CD4-positive, alpha-beta T cell (primary cell): Measurements from ENCODE around the gene ZC3H15. TPM values are rescaled to one million over a fixed set of nuclear protein-coding genes. Genes with fewer than 3 reads are reported as not detected.

Source experiments
- ATAC-seq: fragments of 200-7000 bp; cut with Tn5 transposase; one replicate; pipeline ENCODE4 v1.10.0; 2022; ENCODE audit warnings: mild to moderate bottlenecking; ENCODE audit not compliant: poor library complexity
- CTCF ChIA-PET: fragments of 350-600 bp; sonication (Branson Sonifier 250); formaldehyde crosslinking; loops from one replicate; lab custom pipeline; 2021; ENCODE audit warnings: antibody characterized with exemption, inconsistent platforms; lab: Charles Lee
- POLR2A ChIA-PET: fragments of 350-600 bp; sonication (Branson Sonifier 250); formaldehyde crosslinking; loops from one replicate; lab custom pipeline; 2021; ENCODE audit warnings: antibody characterized with exemption, inconsistent platforms; lab: Charles Lee
- DNase-seq, 14 experiments: peaks; one replicate each; pipeline ENCODE4 v3.0.0-alpha.2; 2013 to 2020; ENCODE audit warnings: mixed read lengths in 2 of 14
- H3K27ac ChIP-seq, 2 donors: one replicate each; pipeline versions ENCODE4 v1.5.1 to v1.7.0; 2013; ENCODE audit warnings: low read length in 2 of 2, low read depth in 1 of 2, mild to moderate bottlenecking in 1 of 2
- H3K27me3 ChIP-seq, 2 experiments: 1 replicate in 1 of 2; 2 replicates in 1 of 2; pipeline versions ENCODE4 v1.6.1 to v1.7.0; 2013; ENCODE audit warnings: low read length in 2 of 2, control low read depth in 1 of 2, mild to moderate bottlenecking in 1 of 2, moderate library complexity in 1 of 2; ENCODE audit not compliant: insufficient read depth in 2 of 2, control insufficient read depth in 1 of 2
- H3K36me3 ChIP-seq: one replicate; pipeline ENCODE4 v1.6.1; 2013; ENCODE audit warnings: low read length, control low read depth; ENCODE audit not compliant: insufficient read depth
- H3K4me1 ChIP-seq: one replicate; pipeline ENCODE4 v1.6.1; 2013; ENCODE audit warnings: low read length, control low read depth; ENCODE audit not compliant: insufficient read depth
- H3K4me3 ChIP-seq: one replicate; pipeline ENCODE4 v1.5.1; 2013; ENCODE audit warnings: mild to moderate bottlenecking, low read length, moderate library complexity
- H3K9me3 ChIP-seq, 2 experiments: 1 replicate in 1 of 2; 2 replicates in 1 of 2; pipeline versions ENCODE4 v1.6.1 to v1.7.0; 2013; ENCODE audit warnings: low read length in 2 of 2, mild to moderate bottlenecking in 2 of 2, control low read depth in 1 of 2, moderate library complexity in 1 of 2; ENCODE audit not compliant: control insufficient read depth in 1 of 2, insufficient read depth in 1 of 2
- H3K27ac Mint-ChIP-seq: one replicate; pipeline ENCODE4 v1.8.0; 2020; ENCODE audit warnings: mixed read lengths
- H3K27me3 Mint-ChIP-seq: one replicate; pipeline ENCODE4 v1.8.0; 2021; ENCODE audit warnings: mixed read lengths
- H3K36me3 Mint-ChIP-seq: one replicate; pipeline ENCODE4 v1.8.0; 2021; ENCODE audit warnings: low read depth, mixed read lengths
- H3K4me1 Mint-ChIP-seq: one replicate; pipeline ENCODE4 v1.8.0; 2021; ENCODE audit warnings: low read depth, mixed read lengths
- H3K4me3 Mint-ChIP-seq: one replicate; pipeline ENCODE4 v1.8.0; 2020; ENCODE audit warnings: mild to moderate bottlenecking, mixed read lengths
- H3K9me3 Mint-ChIP-seq: one replicate; pipeline ENCODE4 v1.8.0; 2020; ENCODE audit warnings: mixed read lengths
- intact Hi-C, 2 experiments: fragments of 100-400 bp; cut with DNase I in 1 of 2; cut with micrococcal nuclease in 1 of 2; formaldehyde crosslinking; loops; one replicate each; pipeline versions ENCODE4 v1.15.1 to v1.9.0; 2023 to 2025; cut with DNase I, micrococcal nuclease
- total RNA-seq, 174 experiments: library from RNA in 2 of 174; stranded (reverse) in 2 of 174; gene quantifications; one replicate each; pipeline ENCODE4 v1.2.3 and lab custom pipeline; 2021 to 2026
- TF ChIP-seq, protein P1 (sequence below): fragments of 200-600 bp; IDR thresholded peaks from one replicate; pipeline ENCODE4 v1.8.0; 2022; ENCODE audit warnings: antibody characterized with exemption, mild to moderate bottlenecking

The ZC3H15 gene
- total RNA-seq, 2 experiments from 2014 or later, result 124 to 140 TPM

DNA sequence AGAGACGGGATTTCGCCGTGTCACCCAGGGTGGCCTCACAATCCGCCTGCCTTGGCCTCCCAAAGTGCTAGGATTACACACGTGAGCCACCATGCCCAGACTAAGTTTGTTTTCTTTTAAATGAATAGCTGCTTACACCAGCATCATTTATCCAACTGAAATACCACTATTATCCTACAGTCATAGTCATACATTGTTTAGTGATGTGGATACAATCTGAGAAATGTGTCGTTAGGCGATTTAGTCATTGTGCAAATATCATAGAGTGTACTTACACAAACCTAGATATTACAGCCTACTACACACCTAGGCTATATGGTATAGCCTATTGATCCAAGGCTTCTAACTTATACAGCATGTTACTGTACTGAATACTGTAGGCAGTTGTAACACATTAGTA is 10.3 kb downstream of the ZC3H15 start:
- no peaks in the 10 kb centered on the region for H3K9me3 ChIP-seq
- peaks cover 5% of the 10 kb centered on the region for H3K4me1 ChIP-seq
- H3K9me3 Mint-ChIP-seq, result no peaks in the 10 kb centered on the region
- ChIA-PET CTCF (no interaction called here), POLR2A (no interaction called here)
- no peaks in the 10 kb centered on the region for H3K27me3 ChIP-seq
- no peak overlapping the region for H3K4me3 ChIP-seq
- intact Hi-C loops, result no loop called here
- DNase-seq, result no peak
- H3K27ac ChIP-seq, result no peak overlapping the region
- ATAC-seq, result no peak
- no peak overlapping the region for H3K27ac Mint-ChIP-seq
- H3K4me3 Mint-ChIP-seq, result no peak overlapping the region
- TF ChIP-seq, protein P1, sequence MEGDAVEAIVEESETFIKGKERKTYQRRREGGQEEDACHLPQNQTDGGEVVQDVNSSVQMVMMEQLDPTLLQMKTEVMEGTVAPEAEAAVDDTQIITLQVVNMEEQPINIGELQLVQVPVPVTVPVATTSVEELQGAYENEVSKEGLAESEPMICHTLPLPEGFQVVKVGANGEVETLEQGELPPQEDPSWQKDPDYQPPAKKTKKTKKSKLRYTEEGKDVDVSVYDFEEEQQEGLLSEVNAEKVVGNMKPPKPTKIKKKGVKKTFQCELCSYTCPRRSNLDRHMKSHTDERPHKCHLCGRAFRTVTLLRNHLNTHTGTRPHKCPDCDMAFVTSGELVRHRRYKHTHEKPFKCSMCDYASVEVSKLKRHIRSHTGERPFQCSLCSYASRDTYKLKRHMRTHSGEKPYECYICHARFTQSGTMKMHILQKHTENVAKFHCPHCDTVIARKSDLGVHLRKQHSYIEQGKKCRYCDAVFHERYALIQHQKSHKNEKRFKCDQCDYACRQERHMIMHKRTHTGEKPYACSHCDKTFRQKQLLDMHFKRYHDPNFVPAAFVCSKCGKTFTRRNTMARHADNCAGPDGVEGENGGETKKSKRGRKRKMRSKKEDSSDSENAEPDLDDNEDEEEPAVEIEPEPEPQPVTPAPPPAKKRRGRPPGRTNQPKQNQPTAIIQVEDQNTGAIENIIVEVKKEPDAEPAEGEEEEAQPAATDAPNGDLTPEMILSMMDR, result no peak
- peaks cover 77% of the 10 kb centered on the region for H3K4me1 Mint-ChIP-seq
- peaks cover 69% of the 10 kb centered on the region for H3K36me3 ChIP-seq
- H3K27me3 Mint-ChIP-seq, result no peaks in the 10 kb centered on the region
- H3K36me3 Mint-ChIP-seq, result peaks cover 78% of the 10 kb centered on the region

DNA sequence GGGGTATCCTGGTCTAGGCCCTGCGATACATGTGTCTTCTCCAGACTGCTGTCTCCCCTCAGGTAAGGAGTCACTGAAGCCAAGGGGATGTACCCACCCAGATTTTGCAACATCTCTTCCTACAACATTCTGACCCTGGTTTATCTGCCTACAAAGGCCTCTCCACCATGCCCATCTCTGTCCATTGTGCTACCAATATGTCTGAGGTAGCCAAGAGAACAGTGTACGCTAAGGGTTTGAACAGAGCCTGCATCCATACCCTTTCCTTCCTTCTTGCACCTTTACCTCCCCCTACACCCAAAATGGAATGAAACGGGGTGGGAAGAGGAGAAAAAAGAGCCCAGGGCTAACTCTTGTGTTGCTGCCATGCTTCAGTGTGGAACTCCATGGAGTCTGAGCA is 11.9 kb downstream of the ZC3H15 start:
- POLR2A ChIA-PET, result no interaction called here
- DNase-seq (no peak), ATAC-seq (no peak)
- Mint-ChIP-seq H3K36me3 (peaks cover 79% of the 10 kb centered on the region), H3K27ac (no peak overlapping the region), H3K9me3 (no peaks in the 10 kb centered on the region), H3K4me3 (no peak overlapping the region), H3K27me3 (no peaks in the 10 kb centered on the region), H3K4me1 (peaks cover 62% of the 10 kb centered on the region)
- H3K4me1 ChIP-seq, result peaks cover 3% of the 10 kb centered on the region
- H3K36me3 ChIP-seq, result peaks cover 80% of the 10 kb centered on the region
- CTCF ChIA-PET, result no interaction called here
- H3K9me3 ChIP-seq, result no peaks in the 10 kb centered on the region
- TF ChIP-seq, protein P1, result no peak
- H3K27me3 ChIP-seq, result no peaks in the 10 kb centered on the region
- no peak overlapping the region for H3K4me3 ChIP-seq
- intact Hi-C loops, result no loop called here
- H3K27ac ChIP-seq, result no peak overlapping the region

DNA sequence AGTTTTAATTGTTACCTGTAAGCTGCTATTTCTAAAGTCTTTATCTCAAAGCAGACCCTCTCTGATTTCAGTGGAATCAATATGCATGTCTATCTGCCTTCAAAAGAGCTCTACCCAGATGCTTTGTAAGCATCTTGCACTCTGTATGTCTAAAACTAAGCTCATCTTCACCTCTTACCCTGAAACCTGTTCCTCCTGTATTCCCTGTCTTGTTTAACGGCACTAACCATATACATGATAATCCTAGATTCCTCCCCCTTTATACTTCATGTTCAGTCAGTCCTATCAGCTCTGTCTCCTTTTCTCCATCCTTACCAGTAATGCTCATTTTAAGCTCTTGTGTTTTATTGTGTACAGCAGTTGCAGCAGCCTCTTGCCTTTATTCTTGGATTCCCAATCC is 12.8 kb downstream of the ZC3H15 start:
- no peak overlapping the region for H3K27ac ChIP-seq
- no peak overlapping the region for H3K4me3 ChIP-seq
- Mint-ChIP-seq H3K27me3 (no peaks in the 10 kb centered on the region), H3K4me3 (no peak overlapping the region), H3K9me3 (no peaks in the 10 kb centered on the region), H3K27ac (peak overlapping the region; percentile 46), H3K4me1 (peaks cover 54% of the 10 kb centered on the region), H3K36me3 (peaks cover 86% of the 10 kb centered on the region)
- H3K36me3 ChIP-seq, result peaks cover 86% of the 10 kb centered on the region
- ATAC-seq (no peak), DNase-seq (no peak)
- CTCF ChIA-PET, result no interaction called here
- POLR2A ChIA-PET, result interaction anchor here (0.8 kb wide), 1 partner anchor 13 kb away, joined by 4 read pairs; the partner anchor contains the start of gene ZC3H15
- H3K27me3 ChIP-seq, result no peaks in the 10 kb centered on the region
- no peaks in the 10 kb centered on the region for H3K9me3 ChIP-seq
- no peaks in the 10 kb centered on the region for H3K4me1 ChIP-seq
- TF ChIP-seq, protein P1, result no peak
- intact Hi-C loops, result no loop called here
